OCI-LY1 (cell line): ENCODE results near the gene PRRC2B.

ENCODE experiments used
- CTCF ChIP-seq: fragments of 200-600 bp; sonication (generic), shearing (Covaris generic); IDR thresholded peaks from 2 replicates; pipeline ENCODE4 v1.5.1; 2017; ENCODE audit warnings: mild to moderate bottlenecking, antibody characterized with exemption, low read length, moderate library complexity, mixed read lengths
- EZH2 ChIP-seq: fragments of 200-600 bp; sonication (generic), shearing (Covaris generic); IDR thresholded peaks from 2 replicates; pipeline ENCODE4 v1.8.0; 2017; ENCODE audit warnings: borderline replicate concordance, mixed run types, mild to moderate bottlenecking, antibody characterized with exemption, low read length, moderate library complexity, mixed read lengths

GRCh38 chr9:131402738-131403492 is 9.0 kb downstream of the PRRC2B start:
- no peak for TF ChIP-seq CTCF
- TF ChIP-seq EZH2 = no peak
